ENCODE data around the gene GOLGB1. TPM values are rescaled to one million over a fixed set of nuclear protein-coding genes. Genes with fewer than 3 reads are reported as not detected.
"Not testable (repeated sequence)": the region's sequence is repeated elsewhere in the genome, so short reads cannot be mapped to it uniquely, and the experiment has no call there.

The GOLGB1 gene
- total RNA-seq, 2 experiments from 2014 or later = 11.5 to 30.3 TPM

GRCh38 chr3:121690777-121691405 is 58.6 kb downstream of the GOLGB1 start:
- TF ChIP-seq EZH2phosphoT487 (IDR thresholded peaks at IDR 0.05; ENCODE audit: borderline replicate concordance, low read depth, low read length) (no peak), CTCF (conservative IDR thresholded peaks at IDR 0.05; ENCODE audit: low read length) (no peak)
- POLR2A ChIA-PET = interaction anchor here (0.7 to 3.2 kb wide), 8 partner anchors 8 to 567 kb away, joined by 3 to 10 read pairs (median 6); no protein-coding TSS in a partner anchor
- peak; percentile 3 for DNase-seq (ENCODE audit: low spot score)

GRCh38 chr3:121688747-121689146 is 60.8 kb downstream of the GOLGB1 start:
- H3K9me3 ChIP-seq (ENCODE audit: low read length); H3K4me1 ChIP-seq (ENCODE audit: insufficient read depth, low read length, poor library complexity, severe bottlenecking); CTCF ChIA-PET (ENCODE audit: unreplicated experiment); POLR2A ChIA-PET; H2AFZ ChIP-seq (ENCODE audit: low read length); H3K79me2 ChIP-seq (ENCODE audit: insufficient read depth, low read depth, low read length); H3K9me2 ChIP-seq (ENCODE audit: insufficient read depth, low read length); H3K4me3 ChIP-seq (ENCODE audit: low read depth, low read length, poor library complexity, severe bottlenecking); DNase-seq (ENCODE audit: low spot score); BruUV-seq (replicated peaks); intact Hi-C loops (cut with micrococcal nuclease; ENCODE audit: unreplicated experiment); H3K27ac ChIP-seq (ENCODE audit: low read depth, low read length, poor library complexity, severe bottlenecking); H4K20me1 ChIP-seq (ENCODE audit: insufficient read depth, low read length); H3K4me2 ChIP-seq (ENCODE audit: low read length): not testable (repeated sequence)
- peaks cover 13% of the 10 kb centered on the region for H3K36me3 ChIP-seq (ENCODE audit: insufficient read depth, low read length)

More at GRCh38 chr3:121690777-121691405, 58.6 kb downstream of the GOLGB1 start:
- H3K4me2 ChIP-seq (ENCODE audit: low read length) = no peak overlapping the region
- CTCF ChIA-PET (ENCODE audit: unreplicated experiment) = interaction anchor here (1.3 kb wide), 1 partner anchor 9 kb away, joined by 3 read pairs; no protein-coding TSS in a partner anchor
- no peaks in the 10 kb centered on the region for H3K4me1 ChIP-seq (ENCODE audit: insufficient read depth, low read length, poor library complexity, severe bottlenecking)
- no peak overlapping the region for H3K27ac ChIP-seq (ENCODE audit: low read depth, low read length, poor library complexity, severe bottlenecking)
- intact Hi-C loops (cut with micrococcal nuclease; ENCODE audit: unreplicated experiment) = no loop called here
- H4K20me1 ChIP-seq (ENCODE audit: insufficient read depth, low read length) = no peaks in the 10 kb centered on the region
- H2AFZ ChIP-seq (ENCODE audit: low read length) = no peak overlapping the region
- no TSS peak for BruUV-seq (replicated peaks)
- peaks cover 13% of the 10 kb centered on the region for H3K36me3 ChIP-seq (ENCODE audit: insufficient read depth, low read length)
- H3K4me3 ChIP-seq (ENCODE audit: low read depth, low read length, poor library complexity, severe bottlenecking) = no peak overlapping the region
- no peaks in the 10 kb centered on the region for H3K9me2 ChIP-seq (ENCODE audit: insufficient read depth, low read length)
- no peaks in the 10 kb centered on the region for H3K9me3 ChIP-seq (ENCODE audit: low read length)
- no peaks in the 10 kb centered on the region for H3K79me2 ChIP-seq (ENCODE audit: insufficient read depth, low read depth, low read length)

- no peak overlapping the region for H3K4me2 ChIP-seq (ENCODE audit: low read length)
- H3K9me2 ChIP-seq (ENCODE audit: insufficient read depth, low read length) = no peaks in the 10 kb centered on the region
- H3K4me1 ChIP-seq (ENCODE audit: insufficient read depth, low read length, poor library complexity, severe bottlenecking) = no peaks in the 10 kb centered on the region
- no peaks in the 10 kb centered on the region for H4K20me1 ChIP-seq (ENCODE audit: insufficient read depth, low read length)
- POLR2A ChIA-PET = interaction anchor here (0.6 to 1.6 kb wide), 4 partner anchors 10 to 27 kb away, joined by 3 to 10 read pairs (median 4); no protein-coding TSS in a partner anchor
- no TSS peak for BruUV-seq (replicated peaks)
- no peaks in the 10 kb centered on the region for H3K79me2 ChIP-seq (ENCODE audit: insufficient read depth, low read depth, low read length)
- CTCF ChIA-PET (ENCODE audit: unreplicated experiment) = interaction anchor here (0.6 kb wide), 1 partner anchor 108 kb away, joined by 3 read pairs; no protein-coding TSS in a partner anchor
- no peak for DNase-seq (ENCODE audit: low spot score)
- H3K9me3 ChIP-seq (ENCODE audit: low read length) = peaks cover 9% of the 10 kb centered on the region
- H2AFZ ChIP-seq (ENCODE audit: low read length) = no peak overlapping the region
- intact Hi-C loops (cut with micrococcal nuclease; ENCODE audit: unreplicated experiment) = no loop called here
- no peak overlapping the region for H3K27ac ChIP-seq (ENCODE audit: low read depth, low read length, poor library complexity, severe bottlenecking)
- H3K4me3 ChIP-seq (ENCODE audit: low read depth, low read length, poor library complexity, severe bottlenecking) = no peak overlapping the region
- no peak for TF ChIP-seq CTCF (conservative IDR thresholded peaks at IDR 0.05; ENCODE audit: low read length)
- no peak for TF ChIP-seq EZH2phosphoT487 (IDR thresholded peaks at IDR 0.05; ENCODE audit: borderline replicate concordance, low read depth, low read length)
- H3K36me3 ChIP-seq (ENCODE audit: insufficient read depth, low read length) = peaks cover 15% of the 10 kb centered on the region
These were observed 67.7 kb downstream of the GOLGB1 start for GRCh38 chr3:121681792-121682191.

Measured in OCI-LY7 (cell line).